Neural cell (in vitro differentiated cells): ENCODE data around the gene PTGER4. TPM values are rescaled to one million over a fixed set of nuclear protein-coding genes. Genes with fewer than 3 reads are reported as not detected.

Experiments used
- H2AFZ ChIP-seq: fragments of 200-600, 300-800 bp; sonication (generic), shearing (Covaris generic); 2 replicates; pipeline ENCODE4 v1.6.0; 2014; ENCODE audit warnings: low read depth, mild to moderate bottlenecking, antibody characterized with exemption, low read length, moderate library complexity
- H3F3A ChIP-seq: fragments of 200-600 bp; shearing (Covaris generic); 2 replicates; pipeline ENCODE4 v1.6.1; 2016; ENCODE audit warnings: mild to moderate bottlenecking, moderate library complexity, mixed read lengths, antibody characterized with exemption, low read length; ENCODE audit not compliant: insufficient read depth, poor library complexity, severe bottlenecking
- H3K27ac ChIP-seq: fragments of 200-600, 300-800 bp; sonication (generic), shearing (Covaris generic); 2 replicates; pipeline ENCODE4 v1.5.1; 2014; ENCODE audit warnings: mild to moderate bottlenecking, low read length, moderate library complexity
- H3K27me3 ChIP-seq: fragments of 300-800, 200-600 bp; sonication (generic), shearing (Covaris generic); 2 replicates; pipeline ENCODE4 v1.6.0; 2014; ENCODE audit warnings: mild to moderate bottlenecking, low read depth, low read length, moderate library complexity; ENCODE audit not compliant: insufficient read depth
- H3K36me3 ChIP-seq: fragments of 300-800, 200-600 bp; sonication (generic), shearing (Covaris generic); 2 replicates; pipeline ENCODE4 v1.5.1; 2014; ENCODE audit warnings: mild to moderate bottlenecking, antibody characterized with exemption, low read length, moderate library complexity; ENCODE audit not compliant: insufficient read depth
- H3K4me2 ChIP-seq: fragments of 300-800, 200-600 bp; sonication (generic), shearing (Covaris generic); 2 replicates; pipeline ENCODE4 v1.6.0; 2014; ENCODE audit warnings: mild to moderate bottlenecking, low read length
- H3K4me3 ChIP-seq: fragments of 300-800, 200-600 bp; sonication (generic), shearing (Covaris generic); 2 replicates; pipeline ENCODE4 v1.5.1; 2014; ENCODE audit warnings: mild to moderate bottlenecking, low read length, moderate library complexity
- H3K79me2 ChIP-seq: fragments of 200-600 bp; shearing (Covaris generic); replicated peaks from 2 replicates; pipeline ENCODE4 v1.6.0; 2014; ENCODE audit warnings: mild to moderate bottlenecking, low read length, moderate library complexity; ENCODE audit not compliant: insufficient read depth
- H3K9ac ChIP-seq: fragments of 300-800, 200-600 bp; sonication (generic), shearing (Covaris generic); 2 replicates; pipeline ENCODE4 v1.6.1; 2016; ENCODE audit warnings: mild to moderate bottlenecking, low read length, mixed read lengths
- H3K9me2 ChIP-seq: fragments of 200-600 bp; shearing (Covaris generic); 2 replicates; pipeline ENCODE4 v1.6.1; 2016; ENCODE audit warnings: mild to moderate bottlenecking, low read length, mixed read lengths; ENCODE audit not compliant: insufficient read depth
- H3K9me3 ChIP-seq: fragments of 200-600, 300-800 bp; sonication (generic), shearing (Covaris generic); 2 replicates; pipeline ENCODE4 v1.6.1; 2016; ENCODE audit warnings: mild to moderate bottlenecking, mixed run types, low read length, moderate library complexity, mixed read lengths
- H4K20me1 ChIP-seq: fragments of 200-600 bp; shearing (Covaris generic); 2 replicates; pipeline ENCODE4 v1.6.1; 2016; ENCODE audit warnings: mild to moderate bottlenecking, mixed run types; ENCODE audit not compliant: insufficient read depth
- EP300 ChIP-seq: fragments of 450-650 bp; conservative IDR thresholded peaks from 2 replicates; pipeline ENCODE4 v1.6.1; 2014; ENCODE audit warnings: antibody characterized with exemption, mild to moderate bottlenecking, moderate library complexity; ENCODE audit not compliant: poor library complexity, severe bottlenecking
- MXI1 ChIP-seq: fragments of 450-650 bp; conservative IDR thresholded peaks from 2 replicates; pipeline ENCODE4 v1.6.1; 2014; ENCODE audit warnings: antibody characterized with exemption, mild to moderate bottlenecking; ENCODE audit not compliant: poor library complexity, severe bottlenecking
- POLR2AphosphoS5 ChIP-seq: IDR thresholded peaks from 2 replicates; pipeline ENCODE4 v1.6.1; 2012
- RAD21 ChIP-seq: fragments of 450-650 bp; conservative IDR thresholded peaks from 2 replicates; pipeline ENCODE4 v1.6.1; 2014; ENCODE audit warnings: antibody characterized with exemption, mild to moderate bottlenecking, moderate library complexity
- SMC3 ChIP-seq: fragments of 450-650 bp; conservative IDR thresholded peaks from 2 replicates; pipeline ENCODE4 v1.6.1; 2014; ENCODE audit warnings: antibody characterized with exemption, mild to moderate bottlenecking, moderate library complexity; ENCODE audit not compliant: poor library complexity
- TAF1 ChIP-seq: IDR thresholded peaks from 2 replicates; pipeline ENCODE4 v1.6.1; 2012; ENCODE audit warnings: low read depth
- polyA plus RNA-seq: library from polyadenylated mRNA; depleted of rRNA; stranded (reverse); fragments of >200 nt; gene quantifications from 2 replicates; pipeline ENCODE4 v1.2.3, GENCODE V29; 2014
- TF ChIP-seq, protein P1 (sequence below): fragments of 450-650 bp; IDR thresholded peaks from 2 replicates; pipeline ENCODE4 v1.5.1; 2014; ENCODE audit warnings: antibody characterized with exemption, mild to moderate bottlenecking, moderate library complexity; ENCODE audit not compliant: poor library complexity, severe bottlenecking
- TF ChIP-seq, protein P2 (sequence below): IDR thresholded peaks from 2 replicates; pipeline ENCODE4 v1.6.1; 2012; ENCODE audit warnings: borderline replicate concordance

Gene PTGER4
- polyA plus RNA-seq, 1 donor from 2014 or later, result 6.2 TPM

DNA sequence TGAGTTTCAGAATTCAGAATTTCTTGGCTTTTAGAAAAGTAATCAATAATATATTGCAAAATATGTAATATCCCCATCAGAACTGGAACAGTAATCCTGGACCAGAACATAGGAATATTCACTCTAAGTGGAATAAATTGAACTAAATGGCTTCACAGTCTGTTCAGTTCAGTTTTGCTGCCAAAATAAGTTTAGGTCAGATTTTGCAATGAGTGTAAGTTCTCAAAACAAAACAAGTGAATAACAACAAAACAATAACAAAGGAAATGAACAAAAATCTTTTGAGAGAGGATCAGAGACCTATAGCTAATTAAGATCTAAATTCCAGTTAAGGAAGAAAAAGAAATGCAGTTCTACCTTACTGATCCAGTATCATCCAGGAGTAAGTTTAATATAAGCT, 9.3 kb downstream of the PTGER4 start:
- Histone ChIP-seq H3K79me2 (no peaks in the 10 kb centered on the region), H3K9me3 (no peaks in the 10 kb centered on the region), H2AFZ (no peak overlapping the region), H3K9ac (no peak overlapping the region), H3K27me3 (no peaks in the 10 kb centered on the region), H3K36me3 (no peaks in the 10 kb centered on the region), H3K27ac (no peak overlapping the region), H4K20me1 (no peaks in the 10 kb centered on the region), H3K9me2 (no peaks in the 10 kb centered on the region), H3K4me2 (no peak overlapping the region), H3K4me3 (no peak overlapping the region), H3F3A (no peaks in the 10 kb centered on the region)
- TF ChIP-seq, protein P1, sequence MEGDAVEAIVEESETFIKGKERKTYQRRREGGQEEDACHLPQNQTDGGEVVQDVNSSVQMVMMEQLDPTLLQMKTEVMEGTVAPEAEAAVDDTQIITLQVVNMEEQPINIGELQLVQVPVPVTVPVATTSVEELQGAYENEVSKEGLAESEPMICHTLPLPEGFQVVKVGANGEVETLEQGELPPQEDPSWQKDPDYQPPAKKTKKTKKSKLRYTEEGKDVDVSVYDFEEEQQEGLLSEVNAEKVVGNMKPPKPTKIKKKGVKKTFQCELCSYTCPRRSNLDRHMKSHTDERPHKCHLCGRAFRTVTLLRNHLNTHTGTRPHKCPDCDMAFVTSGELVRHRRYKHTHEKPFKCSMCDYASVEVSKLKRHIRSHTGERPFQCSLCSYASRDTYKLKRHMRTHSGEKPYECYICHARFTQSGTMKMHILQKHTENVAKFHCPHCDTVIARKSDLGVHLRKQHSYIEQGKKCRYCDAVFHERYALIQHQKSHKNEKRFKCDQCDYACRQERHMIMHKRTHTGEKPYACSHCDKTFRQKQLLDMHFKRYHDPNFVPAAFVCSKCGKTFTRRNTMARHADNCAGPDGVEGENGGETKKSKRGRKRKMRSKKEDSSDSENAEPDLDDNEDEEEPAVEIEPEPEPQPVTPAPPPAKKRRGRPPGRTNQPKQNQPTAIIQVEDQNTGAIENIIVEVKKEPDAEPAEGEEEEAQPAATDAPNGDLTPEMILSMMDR, result no peak
- no peak for TF ChIP-seq TAF1
- TF ChIP-seq SMC3, result no peak
- no peak for TF ChIP-seq MXI1
- TF ChIP-seq RAD21, result no peak

DNA sequence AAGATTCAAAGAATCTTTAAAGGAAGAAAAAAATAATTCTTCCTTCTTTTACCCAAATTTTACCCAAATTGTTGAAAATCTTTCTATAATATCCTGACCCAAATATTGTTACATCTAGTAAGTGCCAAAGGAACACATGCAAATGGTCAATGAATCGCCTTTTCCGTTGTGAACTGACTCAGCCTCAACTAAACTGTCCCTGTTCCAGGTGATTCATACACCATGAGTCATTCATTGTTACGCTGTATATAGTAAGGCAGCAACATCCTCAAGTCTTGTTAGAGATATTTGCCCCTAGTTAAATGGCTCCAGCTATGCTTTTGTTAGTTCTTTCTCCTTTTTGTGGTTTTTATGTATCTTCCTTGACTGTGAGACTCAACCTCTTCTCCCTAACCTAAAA, 9.7 kb downstream of the PTGER4 start:
- Histone ChIP-seq H3K27me3 (no peaks in the 10 kb centered on the region), H3K27ac (no peak overlapping the region), H2AFZ (no peak overlapping the region), H3K79me2 (no peaks in the 10 kb centered on the region), H3F3A (no peaks in the 10 kb centered on the region), H3K9me3 (no peaks in the 10 kb centered on the region), H3K9ac (no peak overlapping the region), H3K4me2 (no peak overlapping the region), H3K36me3 (no peaks in the 10 kb centered on the region), H4K20me1 (no peaks in the 10 kb centered on the region), H3K9me2 (no peaks in the 10 kb centered on the region), H3K4me3 (no peak overlapping the region)
- TF ChIP-seq MXI1 (no peak), SMC3 (no peak), TAF1 (no peak), RAD21 (no peak), EP300 (no peak), POLR2AphosphoS5 (no peak)
- TF ChIP-seq, protein P1, result no peak
- TF ChIP-seq, protein P2, sequence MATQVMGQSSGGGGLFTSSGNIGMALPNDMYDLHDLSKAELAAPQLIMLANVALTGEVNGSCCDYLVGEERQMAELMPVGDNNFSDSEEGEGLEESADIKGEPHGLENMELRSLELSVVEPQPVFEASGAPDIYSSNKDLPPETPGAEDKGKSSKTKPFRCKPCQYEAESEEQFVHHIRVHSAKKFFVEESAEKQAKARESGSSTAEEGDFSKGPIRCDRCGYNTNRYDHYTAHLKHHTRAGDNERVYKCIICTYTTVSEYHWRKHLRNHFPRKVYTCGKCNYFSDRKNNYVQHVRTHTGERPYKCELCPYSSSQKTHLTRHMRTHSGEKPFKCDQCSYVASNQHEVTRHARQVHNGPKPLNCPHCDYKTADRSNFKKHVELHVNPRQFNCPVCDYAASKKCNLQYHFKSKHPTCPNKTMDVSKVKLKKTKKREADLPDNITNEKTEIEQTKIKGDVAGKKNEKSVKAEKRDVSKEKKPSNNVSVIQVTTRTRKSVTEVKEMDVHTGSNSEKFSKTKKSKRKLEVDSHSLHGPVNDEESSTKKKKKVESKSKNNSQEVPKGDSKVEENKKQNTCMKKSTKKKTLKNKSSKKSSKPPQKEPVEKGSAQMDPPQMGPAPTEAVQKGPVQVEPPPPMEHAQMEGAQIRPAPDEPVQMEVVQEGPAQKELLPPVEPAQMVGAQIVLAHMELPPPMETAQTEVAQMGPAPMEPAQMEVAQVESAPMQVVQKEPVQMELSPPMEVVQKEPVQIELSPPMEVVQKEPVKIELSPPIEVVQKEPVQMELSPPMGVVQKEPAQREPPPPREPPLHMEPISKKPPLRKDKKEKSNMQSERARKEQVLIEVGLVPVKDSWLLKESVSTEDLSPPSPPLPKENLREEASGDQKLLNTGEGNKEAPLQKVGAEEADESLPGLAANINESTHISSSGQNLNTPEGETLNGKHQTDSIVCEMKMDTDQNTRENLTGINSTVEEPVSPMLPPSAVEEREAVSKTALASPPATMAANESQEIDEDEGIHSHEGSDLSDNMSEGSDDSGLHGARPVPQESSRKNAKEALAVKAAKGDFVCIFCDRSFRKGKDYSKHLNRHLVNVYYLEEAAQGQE, result no peak
